Calu3 (cell line): ENCODE results near the gene LPCAT4. TPM values are rescaled to one million over a fixed set of nuclear protein-coding genes. Genes with fewer than 3 reads are reported as not detected.
"Not testable (repeated sequence)": the region's sequence is repeated elsewhere in the genome, so short reads cannot be mapped to it uniquely, and the experiment has no call there.

ENCODE experiments used
- Bru-seq: library from RNA; stranded (reverse); fragments of 400-500 nt; gene quantifications from one replicate; lab custom pipeline; 2021; lab: Mats Ljungman, UMichigan
- BruChase-seq, 2 experiments: library from RNA; stranded (reverse); fragments of 400-500 nt; gene quantifications; one replicate each; lab custom pipeline; 2021; lab: Mats Ljungman, UMichigan
- BruUV-seq: library from RNA; stranded (reverse); fragments of 400-500 nt; replicated peaks from 2 replicates; lab custom pipeline; 2021; lab: Mats Ljungman, UMichigan
- CTCF ChIA-PET: fragments of 300-600 bp; sonication (Branson Sonifier 250); formaldehyde crosslinking; loops from one replicate; lab custom pipeline; 2022; ENCODE audit warnings: antibody characterized with exemption; lab: Charles Lee
- DNase-seq: peaks from one replicate; pipeline ENCODE4 v3.0.0; 2022
- H3K27ac Mint-ChIP-seq: one replicate; pipeline ENCODE4 v1.8.0; 2022; ENCODE audit warnings: mixed read lengths; ENCODE audit not compliant: unreplicated experiment
- H3K27me3 Mint-ChIP-seq: one replicate; pipeline ENCODE4 v1.8.0; 2022; ENCODE audit warnings: mixed read lengths; ENCODE audit not compliant: unreplicated experiment
- H3K36me3 Mint-ChIP-seq: one replicate; pipeline ENCODE4 v1.8.0; 2022; ENCODE audit warnings: mild to moderate bottlenecking, moderate library complexity, mixed read lengths; ENCODE audit not compliant: insufficient read depth, unreplicated experiment
- H3K4me1 Mint-ChIP-seq: one replicate; pipeline ENCODE4 v1.8.0; 2022; ENCODE audit warnings: mild to moderate bottlenecking, low read depth, mixed read lengths; ENCODE audit not compliant: unreplicated experiment
- H3K4me3 Mint-ChIP-seq: one replicate; pipeline ENCODE4 v1.8.0; 2022; ENCODE audit warnings: mild to moderate bottlenecking, low read depth, moderate library complexity, mixed read lengths; ENCODE audit not compliant: unreplicated experiment
- H3K9me3 Mint-ChIP-seq: one replicate; pipeline ENCODE4 v1.8.0; 2022; ENCODE audit warnings: low read depth, mixed read lengths; ENCODE audit not compliant: unreplicated experiment
- CTCF ChIP-seq: fragments of 200-600 bp; IDR thresholded peaks from one replicate; pipeline ENCODE4 v1.8.0; 2022; ENCODE audit warnings: antibody characterized with exemption; ENCODE audit not compliant: unreplicated experiment
- intact Hi-C: fragments of 100-400 bp; cut with micrococcal nuclease; formaldehyde crosslinking; loops from one replicate; pipeline ENCODE4 v1.10.0; 2022; ENCODE audit not compliant: unreplicated experiment
- long read RNA-seq: library from polyadenylated mRNA; stranded (forward); transcript quantifications from one replicate; pipeline ENCODE4 v2.0.0, GENCODE V29; 2022
- total RNA-seq: library from RNA; stranded (reverse); gene quantifications from 2 replicates; pipeline ENCODE4 v1.2.3, GENCODE V29; 2022

Gene LPCAT4
- total RNA-seq, result 28.9 and 35.3 TPM in 2 replicates
- Bru-seq, nascent RNA, result percentile 57 among the genes with signal in this experiment
- percentile 58 among the genes with signal in this experiment for BruChase-seq, experiment 1, labeled RNA remaining after a 6-hour chase
- BruChase-seq, experiment 2, labeled RNA remaining after a 2-hour chase, result percentile 54 among the genes with signal in this experiment
- long read RNA-seq, transcript LPCAT4-201 (14 exons, 2,262 nt), result major isoform, 6 of 12 reads
- long read RNA-seq, partial matches to known transcripts, result 4 of 12 reads
- long read RNA-seq, other reads (novel, unspliced or antisense), result 2 of 12 reads

- intact Hi-C loops, result loop anchor here (2.0 kb wide), 1 partner anchor 25 kb away; the partner anchor contains the start of genes NOP10 and NUTM1
- CTCF ChIA-PET, result interaction anchor here (1.4 kb wide), 1 partner anchor 30 kb away, joined by 3 read pairs; the partner anchor contains the start of gene SLC12A6
- peaks cover 8% of the 10 kb centered on the region for H3K4me1 Mint-ChIP-seq
- H3K27ac Mint-ChIP-seq, result no peak within 1 kb of the TSS
- peak; percentile 68 for DNase-seq
- no TSS peak for BruUV-seq
- H3K9me3 Mint-ChIP-seq, result no peaks in the 10 kb centered on the region
- peaks cover 23% of the 10 kb centered on the region for H3K36me3 Mint-ChIP-seq
- H3K4me3 Mint-ChIP-seq, result peak within 1 kb of the TSS; percentile 87
- H3K27me3 Mint-ChIP-seq, result no peaks in the 10 kb centered on the region
- no peak for TF ChIP-seq CTCF
These were observed at the start of gene LPCAT4 for GRCh38 chr15:34367101-34368081. Gene LPCAT4, minus strand, starts transcription at chr15:34367196. Its CDS starts 96 bp downstream, at chr15:34367100.

- intact Hi-C loops, CTCF ChIA-PET, H3K27ac Mint-ChIP-seq, H3K4me1 Mint-ChIP-seq, H3K36me3 Mint-ChIP-seq, BruUV-seq, H3K9me3 Mint-ChIP-seq, H3K4me3 Mint-ChIP-seq, DNase-seq, H3K27me3 Mint-ChIP-seq: not testable (repeated sequence)
These were observed 42.5 kb upstream of the LPCAT4 start for GRCh38 chr15:34409511-34409910.

- H3K36me3 Mint-ChIP-seq, DNase-seq, BruUV-seq, H3K4me1 Mint-ChIP-seq, H3K27me3 Mint-ChIP-seq, H3K27ac Mint-ChIP-seq, CTCF ChIA-PET, H3K9me3 Mint-ChIP-seq, H3K4me3 Mint-ChIP-seq, intact Hi-C loops: not testable (repeated sequence)
These were observed 42.0 kb upstream of the LPCAT4 start for GRCh38 chr15:34408973-34409372.

- intact Hi-C loops, H3K36me3 Mint-ChIP-seq, BruUV-seq, H3K4me1 Mint-ChIP-seq, H3K9me3 Mint-ChIP-seq, CTCF ChIA-PET, H3K27me3 Mint-ChIP-seq, DNase-seq, H3K4me3 Mint-ChIP-seq, H3K27ac Mint-ChIP-seq: not testable (repeated sequence)
These were observed 36.9 kb upstream of the LPCAT4 start for GRCh38 chr15:34403899-34404298.

GRCh38 chr15:34403160-34403598 is 36.2 kb upstream of the LPCAT4 start:
- H3K4me3 Mint-ChIP-seq, H3K4me1 Mint-ChIP-seq, H3K27me3 Mint-ChIP-seq, H3K27ac Mint-ChIP-seq, intact Hi-C loops, H3K9me3 Mint-ChIP-seq, BruUV-seq, DNase-seq, CTCF ChIA-PET, H3K36me3 Mint-ChIP-seq: not testable (repeated sequence)

GRCh38 chr15:34397637-34398259 is 30.8 kb upstream of the LPCAT4 start:
- BruUV-seq, H3K27ac Mint-ChIP-seq, DNase-seq, H3K9me3 Mint-ChIP-seq, H3K27me3 Mint-ChIP-seq, H3K4me3 Mint-ChIP-seq, H3K4me1 Mint-ChIP-seq, CTCF ChIA-PET, H3K36me3 Mint-ChIP-seq, intact Hi-C loops: not testable (repeated sequence)

- BruUV-seq, H3K27ac Mint-ChIP-seq, H3K36me3 Mint-ChIP-seq, H3K9me3 Mint-ChIP-seq, DNase-seq, CTCF ChIA-PET, H3K4me3 Mint-ChIP-seq, H3K27me3 Mint-ChIP-seq, intact Hi-C loops, H3K4me1 Mint-ChIP-seq: not testable (repeated sequence)
These were observed 26.0 kb upstream of the LPCAT4 start for GRCh38 chr15:34392981-34393380.

GRCh38 chr15:34389594-34390086 is 22.6 kb upstream of the LPCAT4 start:
- intact Hi-C loops, H3K9me3 Mint-ChIP-seq, DNase-seq, H3K27me3 Mint-ChIP-seq, H3K4me3 Mint-ChIP-seq, H3K27ac Mint-ChIP-seq, BruUV-seq, CTCF ChIA-PET, H3K4me1 Mint-ChIP-seq, H3K36me3 Mint-ChIP-seq: not testable (repeated sequence)
